RPMI8226 (cell line): ENCODE results near the gene CACNA1A.
"Not testable (repeated sequence)": the region's sequence is repeated elsewhere in the genome, so short reads cannot be mapped to it uniquely, and the experiment has no call there.

Experiments used
- DNase-seq: peaks from one replicate; pipeline ENCODE4 v3.0.0-alpha.2; 2015

The CACNA1A gene

DNA sequence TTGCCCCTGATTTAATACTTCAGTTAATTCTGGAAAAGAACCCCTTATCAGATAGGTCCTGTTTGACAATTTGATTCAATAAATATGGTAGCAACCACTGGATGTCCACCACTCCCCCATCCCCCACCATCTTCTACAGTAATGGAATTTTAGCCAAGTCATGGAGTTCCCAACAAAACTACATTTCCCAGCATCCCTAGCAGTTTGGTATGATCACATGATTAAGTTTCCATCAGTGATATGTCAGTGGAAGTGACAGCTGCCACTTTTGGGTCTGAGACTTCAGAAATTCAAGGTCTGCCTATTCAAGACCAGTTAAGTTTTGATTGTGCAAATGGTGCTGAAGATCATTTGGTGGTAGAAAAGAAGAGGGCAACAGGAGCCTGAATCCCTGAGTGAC lies 85.5 kb downstream of the CACNA1A start:
- no peak for DNase-seq

GRCh38 chr19:13417054-13417453 lies 89.2 kb downstream of the CACNA1A start:
- no peak for DNase-seq

DNA sequence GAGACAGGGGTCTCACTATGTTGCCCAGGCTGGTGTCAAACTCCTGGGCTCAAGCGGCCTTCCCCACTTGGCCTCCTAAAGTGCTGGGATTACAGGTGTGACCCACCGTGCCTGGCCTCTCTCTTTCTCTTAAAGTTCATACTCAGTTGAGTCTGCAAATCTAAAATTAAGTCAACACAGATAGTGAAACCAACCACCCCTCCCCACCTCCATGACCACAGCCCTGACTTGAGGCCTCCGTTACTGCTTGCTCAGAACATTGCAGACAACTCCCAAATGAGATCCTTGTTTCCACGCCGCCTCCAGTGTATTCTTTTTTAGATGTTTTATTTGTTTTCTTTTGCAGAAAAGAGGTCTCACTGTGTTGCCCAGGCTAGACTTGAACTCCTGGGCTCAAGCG lies 94.4 kb downstream of the CACNA1A start:
- DNase-seq = no peak

GRCh38 chr19:13410946-13411345 lies 95.3 kb downstream of the CACNA1A start:
- DNase-seq = no peak

- DNase-seq = no peak
Measured at GRCh38 chr19:13408889-13409518, 97.3 kb downstream of the CACNA1A start.

DNA sequence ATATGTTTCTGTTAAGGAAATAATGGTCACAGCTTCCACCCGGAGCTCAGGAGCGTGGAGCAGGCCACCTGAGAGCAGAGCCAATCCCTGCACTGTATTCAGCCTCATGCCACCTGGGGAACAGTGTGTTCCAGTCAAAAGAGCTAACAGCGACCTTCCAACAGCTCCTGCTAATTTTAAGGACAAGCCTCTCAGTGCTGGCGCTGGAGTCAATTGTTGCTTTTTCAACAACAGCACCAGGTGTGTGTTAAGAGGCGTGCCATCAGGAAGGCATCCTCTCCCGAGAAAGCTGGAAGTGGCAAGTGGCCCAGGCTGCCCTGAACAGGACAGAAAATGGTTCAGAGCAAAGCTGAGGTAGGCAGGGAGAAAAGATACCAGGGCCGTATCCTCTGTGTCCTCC lies 102.0 kb downstream of the CACNA1A start:
- no peak for DNase-seq

GRCh38 chr19:13401388-13401787 lies 104.9 kb downstream of the CACNA1A start:
- DNase-seq = no peak

GRCh38 chr19:13400296-13400695 lies 106.0 kb downstream of the CACNA1A start:
- DNase-seq = no peak

GRCh38 chr19:13399746-13400145 lies 106.5 kb downstream of the CACNA1A start:
- no peak for DNase-seq

- no peak for DNase-seq
Measured at GRCh38 chr19:13398780-13399726, 107.2 kb downstream of the CACNA1A start.

DNA sequence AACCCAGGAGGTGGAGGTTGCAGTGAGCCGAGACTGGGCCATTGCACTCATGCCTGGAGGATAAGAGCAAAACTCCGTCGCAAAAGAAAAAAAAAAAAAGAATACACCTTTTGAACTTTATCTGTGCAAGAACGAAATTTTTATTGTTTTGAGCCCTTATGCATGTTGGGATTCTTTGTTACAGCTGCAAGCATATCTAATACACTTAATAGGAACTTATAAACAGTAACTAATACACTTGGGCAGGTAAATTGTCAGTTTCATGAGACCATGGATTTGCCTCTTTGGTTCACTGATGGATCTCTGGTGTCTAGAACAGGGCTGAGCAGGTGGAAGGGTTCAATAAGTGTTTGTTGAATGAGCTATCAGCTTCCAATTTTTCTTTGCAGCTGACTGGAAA lies 108.1 kb downstream of the CACNA1A start:
- no peak for DNase-seq

DNA sequence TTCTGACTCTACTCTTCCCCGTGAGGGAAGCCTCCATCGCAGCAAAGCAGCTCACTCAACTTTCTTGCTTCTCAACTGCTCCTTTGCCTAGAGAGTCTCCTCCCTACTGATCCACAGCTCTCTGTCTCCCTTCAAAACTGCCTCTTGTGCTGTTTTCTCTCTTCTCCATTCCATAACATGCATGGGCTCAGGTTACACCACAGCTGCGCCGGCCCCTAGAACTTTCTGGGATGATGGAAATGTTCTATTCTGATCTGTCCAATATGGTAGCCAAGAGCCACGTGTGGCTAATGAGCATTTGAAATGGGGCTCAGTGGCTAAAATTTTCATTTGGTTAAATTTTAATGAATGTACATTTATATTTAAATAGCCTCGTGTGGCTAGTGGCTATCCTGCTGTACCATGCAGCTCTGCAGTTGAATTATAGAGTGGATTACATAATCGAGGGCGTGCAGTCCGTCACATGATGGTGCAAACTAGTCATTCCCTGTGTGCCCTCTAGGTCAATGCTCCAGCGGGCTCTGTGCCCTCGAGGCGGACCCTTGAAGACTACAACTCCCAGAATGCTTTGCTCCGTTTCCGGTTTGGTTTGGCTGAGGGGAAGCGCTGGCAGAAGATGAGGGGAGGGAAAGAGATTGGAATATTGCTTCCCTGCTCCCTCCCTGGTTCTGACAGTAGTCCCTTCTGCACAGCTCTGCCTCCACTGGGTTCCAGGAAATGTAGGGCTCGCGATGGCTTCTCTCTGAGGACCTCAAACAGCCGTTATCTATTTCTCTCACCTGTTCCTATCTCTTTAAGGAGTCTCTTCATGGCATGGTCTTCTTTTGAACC lies 109.8 kb downstream of the CACNA1A start:
- peak; percentile 28 for DNase-seq

GRCh38 chr19:13382633-13382938 lies 123.7 kb downstream of the CACNA1A start:
- DNase-seq = no peak

DNA sequence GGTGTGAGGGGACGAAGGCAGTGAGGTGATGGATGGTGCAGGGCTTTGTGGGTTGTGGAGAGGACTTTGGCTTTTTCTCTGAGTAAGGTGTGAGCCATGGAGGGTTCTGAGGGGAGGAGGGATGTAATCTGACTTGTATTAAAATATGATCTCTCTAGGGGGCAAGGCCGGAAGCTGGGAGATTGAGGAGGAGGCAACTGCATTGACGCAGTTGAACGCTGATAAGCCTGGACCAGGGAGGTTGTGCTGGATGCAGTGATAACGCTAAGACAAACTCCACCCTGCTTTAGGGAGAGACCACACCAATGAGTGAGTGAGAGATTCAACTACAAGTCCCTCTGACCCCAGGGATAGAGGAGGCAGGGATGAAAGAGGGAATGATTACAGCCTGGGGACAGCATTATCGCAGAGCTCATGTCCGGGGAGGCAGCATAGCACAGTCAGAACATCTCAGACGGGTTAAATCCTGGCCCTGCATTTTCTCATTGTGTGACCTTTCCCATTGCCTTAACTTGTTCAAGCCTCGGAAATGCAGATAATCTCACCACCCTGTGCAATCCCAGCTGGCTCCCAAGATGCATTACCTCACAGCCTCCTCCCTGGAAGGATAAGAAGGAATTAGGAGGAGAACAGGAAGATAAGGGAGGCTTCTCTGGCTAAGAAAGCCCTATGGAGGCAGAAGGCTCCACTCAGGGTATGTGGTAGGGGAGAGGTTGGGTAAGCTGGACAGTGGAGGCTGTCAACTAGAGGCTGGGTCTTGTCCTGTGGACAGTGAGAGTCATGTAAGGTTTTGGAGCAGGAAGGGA lies 124.2 kb downstream of the CACNA1A start:
- no peak for DNase-seq

GRCh38 chr19:13376537-13376936 lies 129.7 kb downstream of the CACNA1A start:
- DNase-seq = no peak

GRCh38 chr19:13373599-13373998 lies 132.7 kb downstream of the CACNA1A start:
- no peak for DNase-seq

GRCh38 chr19:13370948-13371347 lies 135.3 kb downstream of the CACNA1A start:
- no peak for DNase-seq

DNA sequence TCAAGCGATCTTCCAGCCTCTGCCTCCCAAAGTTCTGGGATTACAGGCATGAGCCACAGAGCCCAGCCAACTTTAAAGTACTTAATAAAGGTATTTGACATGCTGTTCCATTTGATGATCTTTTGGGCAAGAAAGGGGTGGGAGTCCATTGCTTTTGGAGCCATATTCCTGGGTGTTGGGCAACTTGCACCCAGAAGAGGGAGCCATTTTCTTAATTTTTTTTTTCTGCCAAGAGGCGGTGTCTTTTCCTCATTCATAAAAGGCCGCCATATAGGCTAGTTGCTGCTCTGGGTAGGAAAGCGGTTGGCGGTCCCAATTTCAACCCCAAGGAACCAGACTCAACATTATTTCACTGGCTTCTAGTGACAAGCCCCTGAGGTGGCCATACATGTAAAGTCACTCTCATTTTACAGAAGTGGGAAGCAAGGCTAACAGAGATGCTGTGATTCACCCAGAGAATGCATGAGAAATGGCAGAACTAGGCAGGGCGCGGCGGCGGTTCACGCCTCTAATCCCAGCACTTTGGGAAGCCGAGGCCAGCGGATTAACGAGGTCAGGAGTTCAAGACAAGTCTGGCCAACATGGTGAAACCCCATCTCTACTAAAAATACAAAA lies 139.6 kb downstream of the CACNA1A start:
- DNase-seq = peak; percentile 39

DNA sequence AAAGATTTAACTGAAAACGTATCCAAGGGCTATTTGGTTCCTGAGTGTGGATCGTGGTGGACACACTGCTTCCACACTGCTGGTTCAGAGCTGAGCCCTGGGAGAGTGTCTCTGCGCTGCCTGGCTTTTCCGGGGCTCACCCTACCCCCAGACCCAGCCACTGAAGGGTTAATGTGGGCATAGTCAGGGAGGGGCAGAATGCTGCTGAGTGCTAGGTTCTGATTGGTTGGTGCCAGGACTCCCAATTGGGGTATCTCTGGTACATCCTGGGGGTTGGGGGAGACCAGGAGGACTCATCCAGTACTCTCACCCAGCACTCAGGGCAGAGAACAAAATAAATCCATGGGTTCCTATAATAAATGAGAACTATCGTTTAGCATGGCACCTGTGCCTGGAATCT lies 142.3 kb downstream of the CACNA1A start:
- DNase-seq = no peak

DNA sequence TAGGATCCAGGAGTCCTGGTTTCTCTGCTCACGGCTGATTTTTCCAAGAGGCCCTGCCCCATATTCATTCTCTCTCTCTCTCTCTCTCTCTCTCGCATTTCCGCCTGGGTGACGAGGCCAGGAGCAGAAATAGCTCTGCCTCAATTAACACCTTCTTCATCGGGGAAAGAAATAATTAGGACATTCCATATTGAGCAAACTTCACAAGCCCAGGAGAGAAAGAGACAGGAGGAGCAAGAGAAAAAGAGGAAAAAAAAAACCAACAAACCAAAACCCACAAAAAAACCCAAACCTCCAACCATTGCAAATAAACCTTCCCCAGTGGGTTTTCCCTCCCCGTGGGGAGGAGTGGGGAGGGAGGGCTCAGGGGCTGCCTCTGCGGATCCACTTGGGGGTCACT lies 143.0 kb downstream of the CACNA1A start:
- DNase-seq = no peak

DNA sequence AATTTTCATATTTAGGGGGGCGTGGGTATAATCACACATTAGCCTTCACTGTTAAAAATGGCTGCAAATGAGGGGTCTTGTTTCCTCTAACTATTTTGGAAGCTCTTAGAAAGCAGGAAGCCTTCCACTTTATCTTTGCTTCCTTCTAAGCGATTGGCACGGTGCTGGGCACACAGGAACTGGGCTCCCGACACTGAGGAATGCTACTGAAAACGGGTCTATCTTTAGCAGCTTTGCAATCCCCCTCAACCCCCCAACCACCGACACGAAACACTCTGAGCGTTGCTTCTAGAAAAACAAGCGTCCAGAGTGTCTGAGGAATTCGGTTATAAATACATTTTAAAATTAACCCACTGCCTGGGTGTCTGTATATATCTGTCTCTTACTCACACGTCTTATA lies 143.6 kb downstream of the CACNA1A start:
- no peak for DNase-seq

GRCh38 chr19:13361726-13362125 lies 144.6 kb downstream of the CACNA1A start:
- DNase-seq = not testable (repeated sequence)
